ENCODE data around the gene PKN2. TPM values are rescaled to one million over a fixed set of nuclear protein-coding genes. Genes with fewer than 3 reads are reported as not detected.

The PKN2 gene
- total and polyA plus RNA-seq, 2 donors (not counting 1 experiment from before 2014, with no cell fraction given), result 11.9 to 51.6 TPM

- H4K20me1 ChIP-seq (ENCODE audit: control insufficient read depth, insufficient read depth, low read length, poor library complexity, severe bottlenecking), result no peaks in the 10 kb centered on the region
- no peak overlapping the region for H3K9ac ChIP-seq (ENCODE audit: low read length)
- intact Hi-C loops (cut with micrococcal nuclease), result no loop called here
- no peaks in the 10 kb centered on the region for H3K36me3 ChIP-seq (replicated peaks in 1 of 2; ENCODE audit: control extremely low read depth in 1 of 2, control insufficient read depth in 1 of 2, extremely low read depth in 1 of 2, insufficient read depth in 2 of 2, low read length in 1 of 2)
- ChIA-PET POLR2A (no interaction called here), CTCF (no interaction called here)
- Mint-ChIP-seq H3K4me3 (no peak overlapping the region), H3K27ac (no peak overlapping the region), H3K4me1 (peaks cover 7% of the 10 kb centered on the region), H3K9me3 (ENCODE audit: insufficient read depth) (no peaks in the 10 kb centered on the region), H3K27me3 (no peaks in the 10 kb centered on the region)
- H3K27me3 ChIP-seq (replicated peaks in 1 of 4; ENCODE audit: control extremely low read depth in 1 of 4, control insufficient read depth in 3 of 4, insufficient read depth in 4 of 4, low read length in 3 of 4), result no peaks in the 10 kb centered on the region
- peaks cover 7 to 8% of the 10 kb centered on the region in 2 donors for H3K4me1 ChIP-seq (ENCODE audit: control insufficient read depth in 2 of 2, insufficient read depth in 2 of 2, low read length in 2 of 2)
- peaks cover 13% of the 10 kb centered on the region for H3K79me2 ChIP-seq (ENCODE audit: control insufficient read depth, insufficient read depth, low read length)
- H3K9me3 ChIP-seq (ENCODE audit: control extremely low read depth in 1 of 3, control insufficient read depth in 2 of 3, insufficient read depth in 1 of 3, low read length in 2 of 3), result no peaks in the 10 kb centered on the region
- TF ChIP-seq EZH2 (IDR thresholded peaks at IDR 0.05; ENCODE audit: borderline replicate concordance, insufficient read depth, low read depth, low read length, poor library complexity, severe bottlenecking), result no peak
- TF ChIP-seq CTCF (IDR thresholded peaks at IDR 0.05), result no peak
- H3K4me2 ChIP-seq (replicated peaks; ENCODE audit: low read depth, low read length, poor library complexity, severe bottlenecking), result no peak overlapping the region
- no peak for ATAC-seq (ENCODE audit: low read depth)
- H2AFZ ChIP-seq (ENCODE audit: insufficient read depth, low read depth, low read length, poor library complexity, severe bottlenecking), result no peak overlapping the region
- H3K4me3 ChIP-seq (ENCODE audit: control extremely low read depth in 1 of 5, extremely low read depth in 1 of 5, insufficient read depth in 1 of 5, low read depth in 2 of 5, low read length in 4 of 5), result no peak overlapping the region
- 100% methylated on average over 1 of the region's 3 CpGs for WGBS (ENCODE audit: insufficient coverage)
- no peak for DNase-seq
- no peak overlapping the region for H3K27ac ChIP-seq (ENCODE audit: low read length in 2 of 2)
These were observed 5.7 kb upstream of the PKN2 start for GRCh38 chr1:88678405-88678804.

GRCh38 chr1:88680471-88680870 is 3.6 kb upstream of the PKN2 start:
- no peak overlapping the region for H3K4me3 ChIP-seq (ENCODE audit: control extremely low read depth in 1 of 5, extremely low read depth in 1 of 5, insufficient read depth in 1 of 5, low read depth in 2 of 5, low read length in 4 of 5)
- H3K4me1 ChIP-seq (ENCODE audit: control insufficient read depth in 2 of 2, insufficient read depth in 2 of 2, low read length in 2 of 2), result peaks cover 11 to 12% of the 10 kb centered on the region in 2 donors
- no peak for DNase-seq
- no peaks in the 10 kb centered on the region for H3K9me3 ChIP-seq (ENCODE audit: control extremely low read depth in 1 of 3, control insufficient read depth in 2 of 3, insufficient read depth in 1 of 3, low read length in 2 of 3)
- TF ChIP-seq CTCF (IDR thresholded peaks at IDR 0.05), result no peak
- no peak for TF ChIP-seq EZH2 (IDR thresholded peaks at IDR 0.05; ENCODE audit: borderline replicate concordance, insufficient read depth, low read depth, low read length, poor library complexity, severe bottlenecking)
- Mint-ChIP-seq H3K4me3 (no peak overlapping the region), H3K9me3 (ENCODE audit: insufficient read depth) (no peaks in the 10 kb centered on the region), H3K27me3 (no peaks in the 10 kb centered on the region), H3K27ac (no peak overlapping the region), H3K4me1 (peaks cover 19% of the 10 kb centered on the region)
- no peaks in the 10 kb centered on the region for H4K20me1 ChIP-seq (ENCODE audit: control insufficient read depth, insufficient read depth, low read length, poor library complexity, severe bottlenecking)
- ATAC-seq (ENCODE audit: low read depth), result no peak
- ChIA-PET POLR2A (no interaction called here), CTCF (no interaction called here)
- no peak overlapping the region for H3K9ac ChIP-seq (ENCODE audit: low read length)
- no peaks in the 10 kb centered on the region for H3K27me3 ChIP-seq (replicated peaks in 1 of 4; ENCODE audit: control extremely low read depth in 1 of 4, control insufficient read depth in 3 of 4, insufficient read depth in 4 of 4, low read length in 3 of 4)
- H3K4me2 ChIP-seq (replicated peaks; ENCODE audit: low read depth, low read length, poor library complexity, severe bottlenecking), result no peak overlapping the region
- WGBS (ENCODE audit: insufficient coverage), result no CpG with 5 or more reads among the region's 3 CpGs
- H3K79me2 ChIP-seq (ENCODE audit: control insufficient read depth, insufficient read depth, low read length), result peaks cover 25% of the 10 kb centered on the region
- H2AFZ ChIP-seq (ENCODE audit: insufficient read depth, low read depth, low read length, poor library complexity, severe bottlenecking), result no peak overlapping the region
- H3K27ac ChIP-seq (ENCODE audit: low read length in 2 of 2), result no peak overlapping the region
- H3K36me3 ChIP-seq (replicated peaks in 1 of 2; ENCODE audit: control extremely low read depth in 1 of 2, control insufficient read depth in 1 of 2, extremely low read depth in 1 of 2, insufficient read depth in 2 of 2, low read length in 1 of 2), result no peaks in the 10 kb centered on the region
- intact Hi-C loops (cut with micrococcal nuclease), result loop anchor here (10.0 kb wide), 1 partner anchor 594 kb away; the partner anchor contains the start of gene GBP5
